GM21360 (cell line): Measurements from ENCODE around the gene MAGI3.

Experiments used
- ATAC-seq: cut with Tn5 transposase; IDR thresholded peaks from one replicate; pipeline ENCODE4 v1.9.1; 2021; ENCODE audit warnings: mild to moderate bottlenecking, moderate library complexity; ENCODE audit not compliant: unreplicated experiment

Gene MAGI3

DNA sequence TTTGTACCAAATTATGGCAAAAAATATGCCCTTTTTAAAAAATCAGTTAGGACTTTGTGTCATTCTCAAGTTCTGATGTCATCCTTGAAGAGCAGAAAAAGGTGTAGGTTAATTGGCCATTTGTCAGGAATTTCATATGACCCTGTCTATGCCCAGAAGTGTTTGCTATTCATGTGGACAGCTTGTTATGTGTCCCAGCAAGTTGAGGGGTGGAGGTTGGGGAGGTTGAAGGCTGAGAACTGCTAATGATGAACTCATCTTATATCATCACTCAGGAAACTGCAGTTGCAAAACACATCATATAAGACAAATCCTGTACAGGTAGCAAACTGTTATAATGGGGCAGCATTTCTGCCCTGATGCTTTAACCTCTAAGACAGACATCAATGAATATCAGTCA, 262.5 kb downstream of the MAGI3 start:
- ATAC-seq, result no peak

DNA sequence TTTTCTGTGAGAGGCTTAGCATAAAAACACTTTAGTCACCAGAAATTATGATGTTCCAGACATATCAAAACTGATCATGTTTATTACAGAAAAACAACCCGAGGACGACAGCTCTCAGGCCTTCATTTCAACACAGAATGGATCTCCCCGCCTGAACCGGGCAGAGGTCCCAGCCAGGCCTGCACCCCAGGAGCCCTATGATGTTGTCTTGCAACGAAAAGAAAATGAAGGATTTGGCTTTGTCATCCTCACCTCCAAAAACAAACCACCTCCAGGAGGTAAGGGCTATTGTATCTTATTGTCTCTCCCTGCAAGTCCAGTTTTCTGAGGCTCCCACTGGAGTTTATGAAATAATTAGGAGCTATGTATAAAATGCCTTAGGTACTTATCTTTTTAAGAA, 263.4 kb downstream of the MAGI3 start:
- ATAC-seq, result no peak

DNA sequence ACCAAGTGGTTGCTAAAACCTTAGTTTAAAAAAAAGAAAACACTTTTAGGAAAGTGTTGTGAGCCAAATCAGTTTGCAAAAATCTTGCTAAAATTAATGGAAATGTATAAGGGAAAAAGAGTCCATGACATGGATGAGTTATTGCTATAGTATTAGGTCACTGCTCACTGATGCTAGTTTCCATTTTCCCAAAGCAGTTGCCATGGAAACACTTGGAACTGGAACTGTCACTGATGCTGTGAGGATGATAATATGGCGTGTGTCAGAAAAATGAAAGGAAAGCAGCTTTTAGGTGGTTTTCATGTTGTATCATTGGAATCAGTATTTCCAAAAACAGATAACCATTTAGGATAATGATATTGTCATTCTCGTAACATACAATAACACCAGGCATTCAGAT, 264.6 kb downstream of the MAGI3 start:
- ATAC-seq, result no peak

DNA sequence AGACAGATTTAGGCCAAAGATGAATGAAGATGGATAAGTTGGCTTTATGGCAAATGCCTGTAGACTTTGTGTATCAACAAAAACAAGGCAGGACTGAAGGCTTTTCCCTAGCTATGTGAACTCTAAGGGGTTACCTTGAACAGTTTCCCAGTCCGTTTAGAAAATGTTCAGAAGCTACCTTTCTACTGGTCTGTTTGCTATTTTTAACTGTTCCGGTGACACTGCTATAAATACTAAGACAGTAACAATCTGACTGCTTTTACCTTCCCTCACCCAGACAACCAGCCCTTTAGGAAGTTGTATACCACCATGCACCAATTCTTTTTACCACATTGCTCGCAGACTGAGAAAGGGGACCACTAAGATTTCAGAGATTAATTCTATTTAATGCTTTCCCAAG, 266.8 kb downstream of the MAGI3 start:
- ATAC-seq, result no peak

DNA sequence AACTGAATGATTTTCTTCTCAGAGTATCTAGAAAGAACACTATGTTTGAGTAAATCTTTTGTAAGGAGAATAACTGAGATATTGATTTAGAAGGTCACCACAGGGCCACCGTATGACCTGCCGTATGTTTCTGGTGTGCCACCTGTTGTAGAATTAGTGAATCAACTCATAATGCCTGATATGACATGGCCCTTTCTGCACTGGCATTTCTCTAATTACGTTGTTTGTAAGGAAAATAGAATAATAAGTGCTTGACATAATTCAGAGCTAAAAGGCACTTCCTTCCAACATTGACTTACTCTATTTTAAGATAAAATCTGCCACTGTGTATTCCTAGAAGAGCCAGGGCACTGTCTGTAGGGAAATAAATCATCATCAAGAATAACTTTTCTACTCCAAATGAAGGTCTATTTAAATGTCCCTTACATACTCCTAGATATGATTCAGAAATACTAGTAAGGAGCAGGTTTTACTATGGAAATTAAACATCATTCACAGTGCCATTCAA, 267.3 kb downstream of the MAGI3 start:
- no peak for ATAC-seq

DNA sequence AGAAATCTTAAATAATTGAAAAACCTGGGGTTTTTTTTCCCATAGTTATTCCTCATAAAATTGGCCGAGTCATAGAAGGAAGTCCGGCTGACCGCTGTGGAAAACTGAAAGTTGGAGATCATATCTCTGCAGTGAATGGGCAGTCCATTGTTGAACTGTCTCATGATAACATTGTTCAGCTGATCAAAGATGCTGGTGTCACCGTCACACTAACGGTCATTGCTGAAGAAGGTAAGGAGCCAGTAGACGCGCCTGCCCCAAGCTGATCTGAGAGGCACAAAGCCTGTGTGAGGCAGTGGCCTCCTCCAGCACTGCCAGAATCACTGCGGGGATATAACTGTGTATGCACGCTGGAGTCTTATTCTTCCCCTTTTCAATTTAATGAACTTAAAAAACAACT, 268.7 kb downstream of the MAGI3 start:
- ATAC-seq, result no peak

DNA sequence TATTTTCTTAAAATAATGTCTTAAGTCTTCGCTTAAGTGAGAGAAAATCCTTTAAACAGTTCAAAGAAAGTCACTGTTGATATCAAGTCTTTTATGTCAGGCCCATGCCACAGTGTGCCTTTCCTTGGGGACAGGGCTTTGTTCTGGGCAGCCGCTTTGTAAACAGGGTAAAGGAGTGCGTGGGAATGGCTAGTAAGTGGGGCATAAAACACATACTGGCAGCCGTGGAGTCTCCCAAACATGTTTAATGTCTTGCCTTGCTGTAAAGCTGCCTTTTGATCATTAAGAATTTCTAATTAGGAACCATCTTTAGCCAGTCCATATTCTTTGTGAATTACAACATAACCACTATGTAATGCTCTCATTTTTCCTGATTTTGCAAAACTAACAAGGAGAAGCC, 269.2 kb downstream of the MAGI3 start:
- ATAC-seq, result no peak

DNA sequence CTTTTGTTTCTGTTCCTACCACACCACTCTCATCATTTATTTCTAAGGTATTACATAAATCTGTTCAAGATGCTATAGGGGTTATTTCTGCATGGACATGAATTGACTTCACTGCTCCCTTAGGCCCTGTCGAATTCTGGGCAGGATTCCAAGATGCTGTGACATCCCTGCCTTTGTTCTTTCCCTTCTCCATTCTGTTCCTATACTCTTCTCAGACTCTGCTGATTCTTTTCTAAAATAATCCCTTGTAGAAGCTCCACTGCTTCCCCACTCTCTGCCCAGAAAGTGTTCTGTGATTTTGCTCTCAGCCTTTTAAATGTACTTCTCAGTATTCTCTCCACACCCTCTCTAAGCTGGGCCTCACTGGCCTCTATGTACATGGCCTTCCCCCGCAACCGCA, 269.8 kb downstream of the MAGI3 start:
- no peak for ATAC-seq

DNA sequence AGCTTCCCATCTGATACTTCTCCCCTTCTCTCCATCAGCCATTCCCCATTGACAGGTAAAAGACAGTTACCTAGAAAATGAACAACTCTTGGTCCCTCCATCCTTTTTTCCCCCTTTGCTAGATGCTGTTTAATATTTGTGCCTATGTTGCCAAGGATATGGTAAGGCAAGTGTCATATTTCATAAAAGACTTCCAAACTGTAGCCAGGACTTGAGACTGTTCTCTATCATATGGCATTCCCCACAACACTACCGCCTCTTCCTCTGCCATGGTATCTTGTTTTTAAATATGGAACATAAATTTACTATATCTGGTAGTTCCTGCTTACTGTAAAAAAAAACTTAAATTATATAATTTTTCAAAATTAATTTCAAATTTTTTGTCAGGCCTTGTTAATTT, 271.8 kb downstream of the MAGI3 start:
- no peak for ATAC-seq

DNA sequence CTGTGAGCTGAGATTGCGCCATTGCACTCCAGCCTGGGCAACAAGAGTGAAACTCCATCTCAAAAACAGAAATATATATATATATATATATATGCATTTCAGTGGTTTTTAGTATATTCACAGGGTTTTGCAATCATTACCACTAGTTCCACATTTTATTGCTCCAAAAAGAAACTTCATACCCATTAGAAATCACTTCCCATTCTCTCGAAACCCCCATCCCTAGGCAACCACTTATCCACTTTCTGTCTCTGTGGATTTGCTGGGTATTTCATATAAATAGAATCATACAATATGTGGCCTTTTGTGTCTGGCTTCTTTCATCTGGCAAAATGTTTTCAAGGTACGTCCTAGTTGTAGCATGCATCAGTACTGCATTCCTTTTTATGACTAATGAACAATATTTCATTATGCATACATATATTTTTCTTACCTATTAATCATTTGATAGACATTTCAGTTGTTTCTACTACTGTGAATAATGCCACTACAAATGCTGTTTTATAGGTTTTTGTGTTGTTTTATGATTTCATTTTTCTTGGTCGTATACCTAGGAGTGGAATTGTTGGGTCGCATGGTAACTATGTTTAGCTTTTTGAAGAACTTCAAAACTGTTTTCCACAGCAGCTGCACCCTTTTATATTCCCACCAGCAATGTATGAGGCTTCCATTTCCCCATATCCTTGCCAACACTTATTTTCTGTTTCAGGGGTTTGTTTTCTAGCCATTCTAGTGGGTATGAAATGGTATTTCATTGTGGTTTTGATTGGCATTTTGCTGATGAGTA, 273.0 kb downstream of the MAGI3 start:
- no peak for ATAC-seq

DNA sequence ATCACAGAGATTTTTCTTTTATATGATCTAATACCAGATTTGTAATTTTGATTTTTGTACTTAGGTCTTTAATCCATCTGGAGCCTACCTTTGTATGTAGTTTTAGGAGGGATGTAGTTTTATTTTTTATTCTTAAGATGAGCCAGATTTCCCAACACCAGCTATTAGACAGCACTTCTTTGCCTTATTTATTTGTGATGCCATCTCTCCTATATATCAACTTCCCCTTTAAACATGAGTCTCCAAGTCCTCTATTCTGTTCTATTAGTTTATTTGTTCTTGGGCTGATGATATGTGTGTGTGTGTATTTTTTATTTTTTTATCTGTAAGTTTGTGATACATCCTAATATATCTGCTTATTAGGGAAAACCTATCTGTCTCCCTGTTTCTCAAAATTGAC, 274.8 kb downstream of the MAGI3 start:
- ATAC-seq, result no peak

DNA sequence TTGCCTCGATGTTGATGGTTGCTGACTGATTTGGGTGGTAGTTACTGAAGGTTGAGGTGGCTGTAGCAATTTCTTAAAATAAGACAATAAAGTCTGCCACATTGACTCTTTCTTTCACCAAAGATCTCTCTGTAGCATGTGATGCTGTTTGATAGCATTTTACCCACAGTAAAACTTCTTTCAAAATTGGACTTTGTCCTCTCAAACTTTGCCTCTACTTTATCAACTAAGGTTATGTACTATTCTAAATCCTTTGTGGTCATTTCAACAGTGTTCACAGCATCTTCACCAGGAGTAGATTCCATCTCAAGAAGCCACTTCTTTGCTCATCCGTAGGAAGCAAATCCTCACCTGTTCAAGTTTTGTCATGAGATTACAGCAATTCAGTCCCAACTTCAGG, 275.8 kb downstream of the MAGI3 start:
- ATAC-seq, result no peak

DNA sequence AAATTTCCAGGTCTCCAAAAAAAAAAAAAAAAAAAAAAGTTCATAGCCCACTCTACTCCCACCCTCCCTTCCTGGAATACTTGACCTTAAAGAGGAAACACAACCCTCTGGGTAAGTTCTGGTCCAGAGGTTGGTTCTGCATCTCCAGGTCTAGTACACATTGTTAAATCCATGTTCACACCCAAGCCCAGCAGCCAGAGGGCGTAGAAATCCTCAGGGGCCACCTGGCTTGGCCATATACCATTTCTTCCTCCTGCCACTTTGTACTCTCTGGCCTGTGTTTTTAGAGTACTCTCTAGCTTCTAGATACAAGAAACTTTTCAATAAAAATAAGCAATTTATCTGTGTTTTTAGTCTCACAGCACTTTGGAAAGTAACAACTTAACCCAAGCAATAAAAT, 279.7 kb downstream of the MAGI3 start:
- ATAC-seq, result no peak

DNA sequence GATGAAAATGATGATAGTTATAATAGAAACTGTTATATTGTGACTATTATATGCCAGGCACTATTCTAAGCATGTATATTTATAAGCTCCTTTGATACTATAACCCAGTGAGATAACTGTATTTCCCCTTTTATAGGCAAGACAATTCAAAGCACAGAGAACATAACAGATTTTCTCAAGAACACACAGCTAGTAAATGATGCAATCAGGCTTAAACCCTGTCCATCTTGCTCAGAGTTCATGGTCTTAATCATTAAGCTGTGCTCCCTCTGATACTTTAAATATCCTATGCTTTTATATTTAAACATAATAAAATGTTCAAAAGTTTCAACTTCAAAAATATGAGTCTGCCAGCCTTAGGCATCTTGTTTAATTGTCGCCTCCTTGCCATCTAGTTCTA, 280.3 kb downstream of the MAGI3 start:
- no peak for ATAC-seq

DNA sequence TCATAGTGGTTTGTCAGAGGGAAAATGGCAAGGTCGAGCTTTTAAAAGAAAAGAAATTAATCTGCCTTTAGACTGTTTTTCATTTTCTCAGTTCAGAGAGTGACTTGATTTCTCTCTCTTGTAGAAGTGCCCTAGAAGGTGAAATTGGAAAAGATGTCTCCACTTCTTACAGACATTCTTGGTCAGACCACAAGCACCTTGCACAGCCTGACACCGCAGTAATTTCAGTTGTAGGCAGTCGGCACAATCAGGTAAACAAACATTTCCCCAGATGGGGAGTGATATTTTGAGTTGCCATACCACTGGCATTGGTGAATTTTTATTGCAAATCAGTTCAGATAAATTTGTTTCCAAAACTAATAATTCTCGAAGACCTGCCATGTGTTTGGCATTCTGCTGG, 282.2 kb downstream of the MAGI3 start:
- ATAC-seq, result no peak

DNA sequence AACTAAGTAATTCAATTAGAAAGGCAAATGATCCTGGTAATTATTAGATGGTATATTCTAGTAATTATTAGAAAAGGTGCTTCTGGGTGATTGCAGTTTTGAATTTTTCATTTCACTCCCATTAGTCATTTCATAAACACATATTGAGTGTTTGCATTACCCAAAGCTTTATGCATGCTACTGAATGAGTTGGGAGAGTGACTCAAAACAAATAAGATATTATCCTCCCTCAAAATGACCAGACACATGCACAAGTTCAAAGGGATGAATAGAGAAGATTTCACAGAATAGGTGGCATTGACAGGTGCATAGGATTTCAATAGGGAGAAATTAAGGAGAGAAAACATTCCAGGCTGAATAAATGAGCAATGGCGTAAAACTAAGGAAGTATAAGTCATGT, 284.3 kb downstream of the MAGI3 start:
- ATAC-seq, result no peak

DNA sequence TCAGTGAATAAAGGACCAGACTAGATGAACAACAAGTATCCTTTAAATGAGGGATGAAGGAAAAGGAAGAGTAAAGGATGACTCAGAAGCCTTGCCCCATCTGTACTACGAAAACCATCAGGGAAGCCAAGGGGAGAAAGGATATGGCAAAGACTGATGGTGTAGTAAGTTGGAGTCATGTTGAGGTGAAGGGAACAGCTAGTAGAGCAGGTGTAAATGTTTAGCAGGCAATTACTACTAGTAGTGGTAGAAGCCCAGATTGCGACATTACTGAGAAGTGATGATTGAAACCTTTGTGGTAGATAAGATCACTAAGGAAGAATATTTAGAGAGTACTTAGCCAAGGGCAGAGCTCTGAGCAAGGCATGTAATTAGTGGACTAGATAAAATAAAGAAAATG, 285.0 kb downstream of the MAGI3 start:
- ATAC-seq, result no peak

DNA sequence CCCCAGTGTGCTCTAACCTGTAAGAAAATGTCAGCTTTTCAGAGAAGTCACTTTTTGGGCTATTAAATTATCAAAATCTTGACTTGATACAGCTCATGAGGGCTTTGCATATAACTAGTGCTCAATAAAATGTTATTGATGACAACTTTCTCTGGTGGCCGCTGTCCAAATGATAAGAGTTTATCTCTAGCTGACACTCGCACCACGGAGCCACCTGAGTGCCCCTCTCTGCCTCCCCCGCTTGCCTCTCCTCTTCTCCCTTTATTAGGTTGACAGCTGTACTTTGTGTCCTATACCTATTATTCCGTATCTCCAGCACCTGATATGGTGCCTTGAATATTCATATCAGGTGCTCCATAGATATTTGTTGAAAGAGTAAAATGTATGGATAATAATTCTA, 286.2 kb downstream of the MAGI3 start:
- ATAC-seq, result no peak

DNA sequence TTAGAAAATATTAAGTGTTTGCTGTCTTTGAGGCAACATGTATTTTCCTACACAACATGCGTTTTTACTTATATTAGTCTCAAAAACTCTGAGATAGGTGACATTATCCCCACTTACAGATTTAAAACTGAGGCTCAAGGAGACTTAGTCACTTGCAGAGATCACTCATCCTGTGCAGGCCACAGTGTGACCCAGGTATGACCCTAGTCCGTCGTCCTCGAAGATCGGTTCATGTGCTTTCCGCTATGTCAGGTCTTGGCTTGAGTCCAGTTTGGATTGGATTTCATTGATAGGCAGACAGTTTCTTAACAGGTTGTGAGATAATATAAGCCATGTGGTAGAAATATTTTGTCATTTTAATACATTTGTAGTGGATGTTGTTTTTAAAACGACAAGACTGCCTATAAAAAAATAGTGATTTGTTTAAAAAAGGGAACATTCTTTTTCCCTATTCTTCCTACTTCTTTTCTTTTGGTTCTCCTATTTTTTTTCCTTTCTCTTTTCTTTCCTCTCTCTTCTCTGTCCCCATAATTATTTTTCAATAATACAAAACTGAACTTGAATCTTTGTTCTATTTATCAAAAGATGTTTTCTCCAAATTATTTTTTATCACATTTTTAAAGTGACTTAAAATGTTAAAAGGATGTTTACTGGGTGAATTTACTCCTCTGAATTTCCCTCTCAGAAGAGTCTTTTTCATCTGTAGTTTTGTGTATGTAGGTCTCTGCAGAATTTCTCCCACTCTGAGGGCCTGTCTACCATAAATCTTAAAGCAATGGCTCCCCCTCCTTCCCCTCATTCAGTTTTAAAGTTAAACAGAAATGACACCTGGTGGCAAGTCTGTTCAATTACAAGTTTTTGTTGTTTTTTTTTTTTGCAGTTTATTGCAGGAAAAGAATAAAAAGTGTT, 287.2 kb downstream of the MAGI3 start:
- no peak for ATAC-seq

DNA sequence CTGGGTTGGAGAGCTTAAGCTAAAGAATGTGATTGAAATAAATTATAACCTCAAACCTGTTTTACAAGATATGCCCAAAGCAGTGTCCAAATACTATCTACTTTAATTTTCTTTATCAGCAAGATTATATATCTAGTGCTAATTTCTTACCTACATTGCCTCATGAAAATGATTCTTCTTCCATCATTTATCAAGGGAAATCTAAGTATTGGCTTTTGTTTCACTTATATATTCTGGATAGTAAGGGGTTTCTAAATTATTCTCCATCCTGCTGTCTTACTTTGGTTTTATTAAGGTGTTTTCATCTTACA, 287.8 kb downstream of the MAGI3 start:
- no peak for ATAC-seq

DNA sequence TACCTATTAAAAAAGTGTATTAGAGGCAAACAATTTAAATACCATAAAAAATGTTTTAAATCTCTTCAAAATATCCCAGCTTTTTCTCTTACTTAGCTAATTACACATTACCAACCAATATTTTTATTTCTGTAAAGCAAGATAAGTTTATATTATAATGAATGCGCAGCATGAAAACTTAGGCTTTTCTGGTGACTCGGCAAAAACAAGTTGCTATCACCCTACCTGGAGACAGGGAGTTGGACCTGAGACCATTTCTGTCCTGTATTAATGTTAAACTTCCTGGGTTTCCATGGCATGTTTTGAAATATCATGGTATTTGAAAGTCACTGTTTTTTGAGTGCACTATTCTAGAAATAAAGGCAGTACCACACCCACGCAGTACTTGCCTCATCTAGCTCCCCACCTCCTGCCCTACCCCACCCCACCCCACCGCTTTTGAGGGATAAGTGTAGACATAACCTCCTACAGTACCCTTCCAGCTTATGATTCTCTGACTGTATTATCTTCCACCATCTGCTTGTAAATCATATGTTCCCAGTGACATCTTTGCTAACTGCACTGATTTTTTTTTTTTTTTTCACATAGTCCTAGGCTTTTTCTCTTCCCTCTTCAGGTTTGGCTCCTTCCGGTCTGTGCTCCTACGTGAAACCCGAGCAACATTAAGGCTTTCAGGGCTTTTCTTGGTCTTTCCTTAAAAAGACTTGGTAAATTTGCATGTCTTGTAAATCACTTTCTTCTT, 291.5 kb downstream of the MAGI3 start:
- ATAC-seq, result no peak
